Measurements from ENCODE around the gene EEF1AKMT1.

GRCh38 chr13:20704459-20705069 lies 69.2 kb downstream of the EEF1AKMT1 start:
- TF ChIP-seq POLR2AphosphoS5 (IDR thresholded peaks at IDR 0.05; ENCODE audit: low read depth, low read length), result no peak
- TF ChIP-seq TAF1 (IDR thresholded peaks at IDR 0.05; ENCODE audit: borderline replicate concordance, insufficient read depth, low read length), result no peak
- TF ChIP-seq SIN3A (IDR thresholded peaks at IDR 0.05; ENCODE audit: borderline replicate concordance, insufficient read depth, low read length), result no peak
- no peak for TF ChIP-seq REST (IDR thresholded peaks at IDR 0.05; ENCODE audit: insufficient read depth in 1 of 2, low read depth in 2 of 2, low read length in 2 of 2)
- no peak for TF ChIP-seq FOXP2 (optimal IDR thresholded peaks at IDR 0.05; ENCODE audit: borderline replicate concordance, extremely low read depth, extremely low read length, insufficient read depth)
